HL-60/S4 (cell line): ENCODE data around the gene KRT77.
"Not testable (repeated sequence)": the region's sequence is repeated elsewhere in the genome, so short reads cannot be mapped to it uniquely, and the experiment has no call there.

Source experiments
- in situ Hi-C: fragments of 300-500 bp; cut with MboI; formaldehyde crosslinking; loops from 2 replicates; pipeline ENCODE4 v1.14.3; 2022; ENCODE audit warnings: low sequenced_read_pairs

Gene KRT77

GRCh38 chr12:52703424-52703823, at the start of gene KRT77:
Gene KRT77 (minus strand): TSS chr12:52703524. CDS start chr12:52703434, 90 bp downstream.
- in situ Hi-C loops = no loop called here

- in situ Hi-C loops = no loop called here
Observed at GRCh38 chr12:52752516-52752915, 49.2 kb upstream of the KRT77 start.

GRCh38 chr12:52751795-52752194, 48.5 kb upstream of the KRT77 start:
- in situ Hi-C loops = no loop called here

- in situ Hi-C loops = not testable (repeated sequence)
Observed at GRCh38 chr12:52750532-52750931, 47.2 kb upstream of the KRT77 start.

GRCh38 chr12:52749827-52750226, 46.5 kb upstream of the KRT77 start:
- in situ Hi-C loops = no loop called here

GRCh38 chr12:52748578-52748977, 45.3 kb upstream of the KRT77 start:
- in situ Hi-C loops = no loop called here

- in situ Hi-C loops = no loop called here
Observed at GRCh38 chr12:52745554-52745953, 42.2 kb upstream of the KRT77 start.

GRCh38 chr12:52744493-52745156, 41.3 kb upstream of the KRT77 start:
- in situ Hi-C loops = no loop called here

- in situ Hi-C loops = no loop called here
Observed at GRCh38 chr12:52742822-52743457, 39.6 kb upstream of the KRT77 start.

GRCh38 chr12:52742196-52742580, 38.9 kb upstream of the KRT77 start:
- in situ Hi-C loops = no loop called here

GRCh38 chr12:52741375-52742195, 38.3 kb upstream of the KRT77 start:
- in situ Hi-C loops = no loop called here

- in situ Hi-C loops = no loop called here
Observed at GRCh38 chr12:52740584-52740983, 37.3 kb upstream of the KRT77 start.

- in situ Hi-C loops = no loop called here
Observed at GRCh38 chr12:52739963-52740362, 36.6 kb upstream of the KRT77 start.

- in situ Hi-C loops = no loop called here
Observed at GRCh38 chr12:52735816-52736632, 32.7 kb upstream of the KRT77 start.

GRCh38 chr12:52735106-52735505, 31.8 kb upstream of the KRT77 start:
- in situ Hi-C loops = no loop called here

- in situ Hi-C loops = no loop called here
Observed at GRCh38 chr12:52730793-52731192, 27.5 kb upstream of the KRT77 start.

- in situ Hi-C loops = no loop called here
Observed at GRCh38 chr12:52730383-52730782, 27.1 kb upstream of the KRT77 start.

- in situ Hi-C loops = no loop called here
Observed at GRCh38 chr12:52729147-52729546, 25.8 kb upstream of the KRT77 start.

- in situ Hi-C loops = no loop called here
Observed at GRCh38 chr12:52728374-52728773, 25.1 kb upstream of the KRT77 start.

GRCh38 chr12:52727037-52727436, 23.7 kb upstream of the KRT77 start:
- in situ Hi-C loops = no loop called here

GRCh38 chr12:52726451-52726850, 23.1 kb upstream of the KRT77 start:
- in situ Hi-C loops = no loop called here
